SK-N-SH (cell line): ENCODE data around the gene OR6B3. TPM values are rescaled to one million over a fixed set of nuclear protein-coding genes. Genes with fewer than 3 reads are reported as not detected.

ENCODE experiments used
- CTCF ChIA-PET: fragments of 300-600, 350-600 bp; formaldehyde crosslinking; extraction: SDS; loops from one replicate; lab custom pipeline; 2021; lab: Yijun Ruan, JAX
- POLR2A ChIA-PET: fragments of 350-600 bp; sonication (Branson Sonifier 250); formaldehyde crosslinking; extraction: SDS; loops from one replicate; lab custom pipeline; 2020; ENCODE audit warnings: antibody characterized with exemption, inconsistent platforms; lab: Yijun Ruan, JAX
- DNase-seq: peaks from one replicate; pipeline ENCODE4 v3.0.0; 2012
- H2AFZ ChIP-seq: fragments of 200-600 bp; sonication (generic); 2 replicates; pipeline ENCODE4 v1.8.1; 2016; ENCODE audit warnings: antibody characterized with exemption, mild to moderate bottlenecking, low read depth
- H3F3A ChIP-seq: fragments of 200-600 bp; sonication (generic); replicated peaks from 2 replicates; pipeline ENCODE3; 2016; ENCODE audit warnings: antibody characterized with exemption, mild to moderate bottlenecking; ENCODE audit not compliant: insufficient read depth
- H3K27ac ChIP-seq, 2 experiments: fragments of 200-500 bp in 1 of 2; fragments of 200-600 bp in 1 of 2; sonication (Bioruptor generic) in 1 of 2; sonication (generic), shearing (Covaris generic) in 1 of 2; 2 replicates each; pipeline versions ENCODE4 v1.5.1 to v1.6.1; 2014 to 2016; ENCODE audit warnings: low read depth in 2 of 2, inconsistent platforms in 1 of 2, low read length in 1 of 2, mild to moderate bottlenecking in 1 of 2, mixed read lengths in 1 of 2
- H3K27me3 ChIP-seq: fragments of 200-600 bp; sonication (generic), shearing (Covaris generic); 2 replicates; pipeline ENCODE4 v1.6.1; 2016; ENCODE audit warnings: mixed run types; ENCODE audit not compliant: insufficient read depth
- H3K36me3 ChIP-seq, 2 experiments: fragments of 200-500 bp in 1 of 2; fragments of 200-600 bp in 1 of 2; sonication (Bioruptor generic) in 1 of 2; sonication (generic) in 1 of 2; replicated peaks in 1 of 2; 2 replicates each; pipeline versions ENCODE3 to v1.5.1; 2014 to 2016; ENCODE audit warnings: low read length in 1 of 2, mild to moderate bottlenecking in 1 of 2; ENCODE audit not compliant: insufficient read depth in 2 of 2, control insufficient read depth in 1 of 2
- H3K4me1 ChIP-seq, 2 experiments: fragments of 200-500 bp in 1 of 2; fragments of 200-600 bp in 1 of 2; sonication (Bioruptor generic) in 1 of 2; sonication (generic), shearing (Covaris generic) in 1 of 2; 2 replicates each; pipeline versions ENCODE4 v1.5.1 to v1.6.1; 2014 to 2016; ENCODE audit warnings: low read depth in 1 of 2, low read length in 1 of 2, mixed run types in 1 of 2; ENCODE audit not compliant: insufficient read depth in 2 of 2, control insufficient read depth in 1 of 2
- H3K4me2 ChIP-seq: fragments of 200-600 bp; sonication (generic), shearing (Covaris generic); 2 replicates; pipeline ENCODE4 v1.6.1; 2017; ENCODE audit warnings: mixed run types
- H3K4me3 ChIP-seq, 2 experiments: fragments of 200-500 bp in 1 of 2; fragments of 200-600 bp in 1 of 2; sonication (Bioruptor generic) in 1 of 2; sonication (generic), shearing (Covaris generic) in 1 of 2; 2 replicates each; pipeline versions ENCODE4 v1.5.1 to v1.8.1; 2014 to 2016; ENCODE audit warnings: low read depth in 2 of 2, inconsistent platforms in 1 of 2, low read length in 1 of 2, mild to moderate bottlenecking in 1 of 2, mixed read lengths in 1 of 2, moderate library complexity in 1 of 2
- H3K79me2 ChIP-seq: fragments of 200-600 bp; sonication (generic); 2 replicates; pipeline ENCODE4 v1.8.1; 2017; ENCODE audit warnings: mild to moderate bottlenecking; ENCODE audit not compliant: insufficient read depth
- H3K9ac ChIP-seq: fragments of 200-600 bp; sonication (generic); 2 replicates; pipeline ENCODE4 v1.6.1; 2017; ENCODE audit warnings: mixed run types
- H3K9me2 ChIP-seq: fragments of 200-600 bp; sonication (generic); 2 replicates; pipeline ENCODE4 v1.6.1; 2017; ENCODE audit warnings: mixed run types
- H3K9me3 ChIP-seq: fragments of 200-600 bp; sonication (generic); 2 replicates; pipeline ENCODE4 v1.6.1; 2017; ENCODE audit warnings: mixed run types, mild to moderate bottlenecking, moderate library complexity
- H4K20me1 ChIP-seq: fragments of 200-600 bp; sonication (generic); 2 replicates; pipeline ENCODE4 v1.6.1; 2017; ENCODE audit warnings: mild to moderate bottlenecking, mixed run types; ENCODE audit not compliant: insufficient read depth
- ELF1 ChIP-seq: IDR thresholded peaks from 2 replicates; pipeline ENCODE4 v1.4.0; 2012
- FOXJ3 ChIP-seq: sonication (generic); formaldehyde crosslinking; IDR thresholded peaks from 2 replicates; pipeline ENCODE4 v1.5.1; 2020; ENCODE audit warnings: mild to moderate bottlenecking, missing genetic modification reagents
- JUND ChIP-seq: IDR thresholded peaks from 2 replicates; pipeline ENCODE4 v1.4.0; 2012
- MXI1 ChIP-seq: IDR thresholded peaks from 2 replicates; pipeline ENCODE4 v1.6.1; 2012; ENCODE audit warnings: mild to moderate bottlenecking, low read depth, low read length, improper control_type of control experiment
- NFIC ChIP-seq: IDR thresholded peaks from 2 replicates; pipeline ENCODE4 v1.4.0; 2012; ENCODE audit warnings: borderline replicate concordance
- POLR2AphosphoS5 ChIP-seq: IDR thresholded peaks from 2 replicates; pipeline ENCODE4 v1.6.1; 2012; ENCODE audit warnings: low read depth, low read length
- RAD21 ChIP-seq: IDR thresholded peaks from 2 replicates; pipeline ENCODE4 v1.6.1; 2012; ENCODE audit warnings: mild to moderate bottlenecking, low read length
- REST ChIP-seq: IDR thresholded peaks from 2 replicates; pipeline ENCODE4 v1.6.1; 2012; ENCODE audit warnings: mild to moderate bottlenecking, low read depth, low read length, moderate library complexity
- RFX5 ChIP-seq: IDR thresholded peaks from 2 replicates; pipeline ENCODE4 v1.6.1; 2012; ENCODE audit warnings: mild to moderate bottlenecking, improper control_type of control experiment, low read length
- RXRA ChIP-seq: IDR thresholded peaks from 2 replicates; pipeline ENCODE4 v1.4.0; 2012; ENCODE audit warnings: low read depth, mild to moderate bottlenecking, borderline replicate concordance
- SMC3 ChIP-seq: IDR thresholded peaks from 2 replicates; pipeline ENCODE4 v1.6.1; 2012; ENCODE audit warnings: low read depth, low read length, improper control_type of control experiment
- TAF1 ChIP-seq: IDR thresholded peaks from 2 replicates; pipeline ENCODE4 v1.6.1; 2012; ENCODE audit warnings: low read depth, mild to moderate bottlenecking, low read length, moderate library complexity, borderline replicate concordance
- TCF12 ChIP-seq: IDR thresholded peaks from 2 replicates; pipeline ENCODE4 v1.4.0; 2012
- TEAD4 ChIP-seq: IDR thresholded peaks from 2 replicates; pipeline ENCODE4 v1.4.0; 2012; ENCODE audit warnings: mild to moderate bottlenecking, borderline replicate concordance; ENCODE audit not compliant: insufficient read depth
- YY1 ChIP-seq: IDR thresholded peaks from 2 replicates; pipeline ENCODE4 v1.4.0; 2012; ENCODE audit warnings: low read depth, mild to moderate bottlenecking
- WGBS: methylation state at CpG from one replicate; pipeline ENCODE4 v1.1.6; 2017; ENCODE audit warnings: low lambda C conversion rate; 5-methylcytosine and 5-hydroxymethylcytosine counted together
- polyA plus RNA-seq, 3 experiments: library from polyadenylated mRNA; depleted of rRNA; stranded (reverse); fragments of >200 nt; gene quantifications; 2 replicates each; pipeline ENCODE4 v1.2.3, GENCODE V29; 2012
- TF ChIP-seq, protein P1 (sequence below): fragments of 200-600 bp; sonication (generic); IDR thresholded peaks from 2 replicates; pipeline ENCODE4 v1.6.1; 2017; ENCODE audit warnings: antibody characterized with exemption, mild to moderate bottlenecking, moderate library complexity
- TF ChIP-seq, protein P2 (sequence below): IDR thresholded peaks from 2 replicates; pipeline ENCODE4 v1.4.0; 2012; ENCODE audit warnings: low read depth, borderline replicate concordance
- TF ChIP-seq, protein P3 (sequence below): IDR thresholded peaks from 2 replicates; pipeline ENCODE4 v1.4.0; 2012; ENCODE audit warnings: low read depth

Gene OR6B3
- not detected in 2 replicates for polyA plus RNA-seq (2012; rRNA removed)
- not detected in 2 replicates for polyA plus RNA-seq (2012; cell fraction: cytosol; rRNA removed)
- polyA plus RNA-seq (2012; cell fraction: nucleus; rRNA removed) = not detected in 2 replicates

GRCh38 chr2:240053173-240054155, at the start of gene OR6B3:
Gene OR6B3 (minus strand): TSS chr2:240053521.
- no peak within 1 kb of the TSS for H3K4me3 ChIP-seq
- no peaks in the 10 kb centered on the region for H3K9me3 ChIP-seq
- peaks cover 49% of the 10 kb centered on the region for H3K27me3 ChIP-seq
- ChIA-PET CTCF (interaction anchor here (1.0 to 3.8 kb wide), 4 partner anchors 7 to 569 kb away, joined by 3 to 32 read pairs (median 13); no protein-coding TSS in a partner anchor), POLR2A (no interaction called here)
- H3K79me2 ChIP-seq = no peaks in the 10 kb centered on the region
- TF ChIP-seq JUND = no peak
- TF ChIP-seq, protein P1, sequence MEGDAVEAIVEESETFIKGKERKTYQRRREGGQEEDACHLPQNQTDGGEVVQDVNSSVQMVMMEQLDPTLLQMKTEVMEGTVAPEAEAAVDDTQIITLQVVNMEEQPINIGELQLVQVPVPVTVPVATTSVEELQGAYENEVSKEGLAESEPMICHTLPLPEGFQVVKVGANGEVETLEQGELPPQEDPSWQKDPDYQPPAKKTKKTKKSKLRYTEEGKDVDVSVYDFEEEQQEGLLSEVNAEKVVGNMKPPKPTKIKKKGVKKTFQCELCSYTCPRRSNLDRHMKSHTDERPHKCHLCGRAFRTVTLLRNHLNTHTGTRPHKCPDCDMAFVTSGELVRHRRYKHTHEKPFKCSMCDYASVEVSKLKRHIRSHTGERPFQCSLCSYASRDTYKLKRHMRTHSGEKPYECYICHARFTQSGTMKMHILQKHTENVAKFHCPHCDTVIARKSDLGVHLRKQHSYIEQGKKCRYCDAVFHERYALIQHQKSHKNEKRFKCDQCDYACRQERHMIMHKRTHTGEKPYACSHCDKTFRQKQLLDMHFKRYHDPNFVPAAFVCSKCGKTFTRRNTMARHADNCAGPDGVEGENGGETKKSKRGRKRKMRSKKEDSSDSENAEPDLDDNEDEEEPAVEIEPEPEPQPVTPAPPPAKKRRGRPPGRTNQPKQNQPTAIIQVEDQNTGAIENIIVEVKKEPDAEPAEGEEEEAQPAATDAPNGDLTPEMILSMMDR = no peak
- no peak for TF ChIP-seq SMC3
- TF ChIP-seq, protein P2, sequence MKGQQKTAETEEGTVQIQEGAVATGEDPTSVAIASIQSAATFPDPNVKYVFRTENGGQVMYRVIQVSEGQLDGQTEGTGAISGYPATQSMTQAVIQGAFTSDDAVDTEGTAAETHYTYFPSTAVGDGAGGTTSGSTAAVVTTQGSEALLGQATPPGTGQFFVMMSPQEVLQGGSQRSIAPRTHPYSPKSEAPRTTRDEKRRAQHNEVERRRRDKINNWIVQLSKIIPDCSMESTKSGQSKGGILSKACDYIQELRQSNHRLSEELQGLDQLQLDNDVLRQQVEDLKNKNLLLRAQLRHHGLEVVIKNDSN = no peak
- no peak within 1 kb of the TSS for H3K9ac ChIP-seq
- no peaks in the 10 kb centered on the region for H3K36me3 ChIP-seq
- no peaks in the 10 kb centered on the region for H3F3A ChIP-seq
- no peak for DNase-seq
- H3K4me1 ChIP-seq = no peaks in the 10 kb centered on the region; a peak in 1 of 4 replicates
- no peak within 1 kb of the TSS for H3K27ac ChIP-seq
- no peak within 1 kb of the TSS for H3K4me2 ChIP-seq
- H4K20me1 ChIP-seq = no peaks in the 10 kb centered on the region
- WGBS = 14% methylated on average over 28 of the region's 28 CpGs
- H2AFZ ChIP-seq = no peak within 1 kb of the TSS
- H3K9me2 ChIP-seq = no peaks in the 10 kb centered on the region

DNA sequence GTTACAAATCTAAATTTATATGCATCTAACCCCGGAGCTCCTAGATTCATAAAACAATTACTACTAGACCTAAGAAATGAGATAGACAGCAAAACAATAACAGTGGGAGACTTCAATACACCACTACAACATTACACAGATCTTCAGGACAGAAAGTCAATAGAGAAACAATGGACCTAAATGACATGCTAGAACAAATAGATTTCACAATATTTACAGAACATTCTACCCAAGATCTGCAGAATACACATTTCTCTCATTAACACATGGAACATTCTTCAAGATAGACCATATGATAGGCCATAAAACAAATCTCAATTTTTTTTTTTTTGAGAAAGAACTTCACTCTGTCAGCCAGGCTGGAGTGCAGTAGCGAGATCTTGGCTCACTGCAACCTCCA, 45.0 kb upstream of the OR6B3 start:
- Histone ChIP-seq H3K27me3 (peaks cover 14% of the 10 kb centered on the region; the same call in 1 of the 2 replicates), H3K36me3 (no peaks in the 10 kb centered on the region), H3K27ac (no peak overlapping the region), H3K4me1 (no peaks in the 10 kb centered on the region), H3K4me3 (no peak overlapping the region), H3K9me3 (no peaks in the 10 kb centered on the region), H4K20me1 (no peaks in the 10 kb centered on the region), H3K4me2 (no peak overlapping the region), H3K9me2 (no peaks in the 10 kb centered on the region), H2AFZ (no peak overlapping the region), H3K79me2 (no peaks in the 10 kb centered on the region), H3F3A (no peaks in the 10 kb centered on the region), H3K9ac (no peak overlapping the region)
- ChIA-PET POLR2A (interaction anchor here (0.6 kb wide), 1 partner anchor 822 kb away, joined by 3 read pairs; no protein-coding TSS in a partner anchor), CTCF (interaction anchor here (1.4 kb wide), 1 partner anchor 38 kb away, joined by 5 read pairs; no protein-coding TSS in a partner anchor)
- TF ChIP-seq YY1 = no peak
- TF ChIP-seq ELF1 = no peak
- TF ChIP-seq FOXJ3 (CRISPR knock-in tag) = no peak
- TF ChIP-seq RXRA = no peak
- no peak for TF ChIP-seq JUND
- TF ChIP-seq RFX5 = no peak
- TF ChIP-seq TAF1 = no peak
- no peak for TF ChIP-seq NFIC
- no peak for TF ChIP-seq REST
- TF ChIP-seq, protein P3, sequence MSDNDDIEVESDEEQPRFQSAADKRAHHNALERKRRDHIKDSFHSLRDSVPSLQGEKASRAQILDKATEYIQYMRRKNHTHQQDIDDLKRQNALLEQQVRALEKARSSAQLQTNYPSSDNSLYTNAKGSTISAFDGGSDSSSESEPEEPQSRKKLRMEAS = no peak
- no peak for TF ChIP-seq TEAD4
- TF ChIP-seq RAD21 = no peak
- no peak for TF ChIP-seq MXI1
- no peak for TF ChIP-seq POLR2AphosphoS5
- TF ChIP-seq, protein P1 = no peak
- TF ChIP-seq TCF12 = no peak
- DNase-seq = no peak
- WGBS = 1% methylated on average over 2 of the region's 2 CpGs
